SIG-M5 treated with dmso at 0.1 percent for 504 hours (cell line): Measurements from ENCODE around the gene KRTAP5-6.

Experiments used
- DNase-seq: peaks from one replicate; lab custom pipeline; 2025; ENCODE audit not compliant: unreplicated experiment; lab: John Stamatoyannopoulos, UW

Gene KRTAP5-6

DNA sequence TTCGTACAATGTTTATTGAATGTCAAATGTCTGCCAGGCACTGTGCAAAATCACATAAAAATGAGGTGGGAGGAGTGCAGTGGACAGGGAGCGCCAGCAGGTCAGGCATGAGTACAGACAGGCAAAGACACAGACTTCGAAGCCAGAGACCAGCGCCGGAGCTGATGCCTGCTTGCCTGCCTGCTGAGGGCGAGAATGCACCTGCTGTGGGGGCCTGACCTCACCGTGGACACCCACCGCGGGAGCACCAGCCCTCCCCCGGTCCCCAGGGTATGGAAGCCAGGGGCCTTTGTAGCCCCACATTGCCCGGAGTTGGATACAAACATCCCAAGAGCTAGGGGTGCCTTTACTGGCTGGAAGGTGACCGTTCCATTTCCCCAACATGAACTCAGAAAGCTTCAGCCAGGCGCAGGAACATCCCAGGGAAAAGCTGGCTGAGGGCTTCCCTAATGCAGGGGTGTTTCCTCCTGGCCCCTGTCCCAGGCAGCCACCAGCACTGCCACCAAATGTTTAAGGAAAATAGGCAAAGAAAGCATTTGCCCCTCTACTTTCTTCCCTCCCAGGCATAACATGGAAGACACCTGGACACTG is 35.5 kb downstream of the KRTAP5-6 start:
- no peak for DNase-seq

DNA sequence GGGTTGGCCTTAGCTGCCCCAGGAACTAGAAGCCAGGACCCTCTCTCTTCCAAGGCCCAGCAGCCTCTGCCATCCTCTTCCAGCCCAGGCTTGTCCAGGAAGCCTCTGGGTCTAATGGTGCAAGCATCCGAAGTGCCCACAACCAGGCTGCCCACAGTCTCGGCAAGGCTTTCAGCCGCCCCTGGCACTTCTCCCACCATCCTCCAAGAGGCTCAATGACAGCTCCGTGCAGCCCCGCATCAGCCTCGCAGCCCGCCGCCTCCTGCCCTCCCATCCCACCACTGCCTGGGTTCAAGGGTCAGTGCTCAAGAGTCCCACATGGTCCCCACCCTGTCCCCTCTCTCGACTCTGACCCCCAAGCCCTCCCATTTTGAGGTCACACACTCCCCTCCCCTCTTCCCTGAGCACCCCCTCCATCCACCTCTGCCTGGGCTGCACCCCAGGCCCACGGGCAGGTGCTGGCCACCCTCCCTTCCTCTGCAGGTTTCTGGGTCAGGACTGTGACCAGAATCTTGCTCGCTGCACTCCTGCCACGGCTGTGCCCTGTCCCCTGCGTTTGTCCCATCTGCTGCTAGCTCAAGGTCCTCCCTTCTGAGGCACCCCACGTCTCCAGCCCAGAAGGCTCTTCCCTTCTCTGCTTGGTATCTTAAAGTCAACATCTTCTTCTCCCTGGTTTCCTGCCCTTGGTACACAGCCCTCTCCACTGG is 36.2 kb downstream of the KRTAP5-6 start:
- DNase-seq = no peak

DNA sequence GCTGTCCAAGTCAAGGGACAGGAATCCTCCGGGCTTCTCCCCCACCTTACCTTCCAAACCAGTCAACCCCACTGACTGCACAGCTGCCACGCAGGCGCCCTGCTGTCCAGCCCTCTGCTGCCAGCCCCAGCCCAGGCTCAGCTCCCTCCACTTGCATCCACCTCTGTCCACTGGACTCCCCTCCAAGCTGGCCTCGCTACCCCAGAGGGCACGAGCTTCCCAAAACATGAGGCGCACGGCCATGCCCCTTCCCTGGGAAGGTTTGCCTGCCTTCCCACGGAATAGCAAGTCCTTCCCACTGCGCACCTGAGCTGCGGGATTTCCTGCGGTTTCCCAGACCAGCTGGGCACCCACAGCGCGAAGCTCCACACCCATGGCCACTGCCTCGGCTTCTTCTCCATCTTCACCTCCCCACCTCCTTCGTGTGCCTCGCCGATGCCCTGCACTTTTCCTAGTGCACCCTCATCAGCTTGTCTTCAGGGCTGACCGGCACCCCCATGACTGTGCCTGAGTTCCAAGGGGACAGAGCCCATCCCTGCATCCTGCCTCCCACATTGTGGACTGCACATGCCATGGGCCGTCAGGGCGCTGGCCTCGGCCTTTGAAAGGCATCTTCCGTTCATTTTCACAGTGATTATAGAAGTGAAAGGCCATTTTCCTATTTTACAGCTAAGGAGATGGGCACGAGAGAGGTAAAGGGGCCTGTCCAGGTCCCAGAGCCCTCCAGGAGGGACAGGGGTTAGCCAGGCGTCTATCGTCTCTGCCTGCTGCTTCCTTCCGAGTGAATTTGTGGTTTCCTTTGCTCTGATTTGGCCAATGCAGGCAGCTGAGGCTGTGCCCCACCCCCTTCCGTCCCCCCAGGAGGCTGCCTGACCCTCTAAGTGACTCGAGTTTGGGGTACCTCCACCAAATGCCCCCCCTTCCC is 37.0 kb downstream of the KRTAP5-6 start:
- no peak for DNase-seq

DNA sequence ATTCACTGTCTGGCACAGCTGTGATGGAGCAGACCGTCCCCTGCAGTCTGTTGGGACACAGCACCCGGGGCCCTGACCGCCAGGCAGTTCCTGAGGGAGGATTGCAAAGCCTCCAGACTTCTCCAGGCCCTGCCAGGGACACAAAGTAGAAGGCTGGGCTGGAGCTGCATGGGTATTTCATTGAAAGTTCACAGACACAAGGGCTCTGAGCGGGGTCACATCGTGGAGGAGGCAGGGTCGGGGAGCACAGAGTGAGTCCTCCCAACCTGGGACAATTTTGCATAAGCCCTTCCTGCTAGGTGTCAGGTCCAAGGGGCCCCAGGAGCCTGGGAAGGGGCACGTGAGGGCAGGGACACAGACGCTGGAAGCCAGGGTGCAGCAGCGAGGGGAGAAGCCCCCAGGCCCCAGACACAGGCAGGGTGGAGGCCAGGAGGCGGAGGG is 37.7 kb downstream of the KRTAP5-6 start:
- no peak for DNase-seq

DNA sequence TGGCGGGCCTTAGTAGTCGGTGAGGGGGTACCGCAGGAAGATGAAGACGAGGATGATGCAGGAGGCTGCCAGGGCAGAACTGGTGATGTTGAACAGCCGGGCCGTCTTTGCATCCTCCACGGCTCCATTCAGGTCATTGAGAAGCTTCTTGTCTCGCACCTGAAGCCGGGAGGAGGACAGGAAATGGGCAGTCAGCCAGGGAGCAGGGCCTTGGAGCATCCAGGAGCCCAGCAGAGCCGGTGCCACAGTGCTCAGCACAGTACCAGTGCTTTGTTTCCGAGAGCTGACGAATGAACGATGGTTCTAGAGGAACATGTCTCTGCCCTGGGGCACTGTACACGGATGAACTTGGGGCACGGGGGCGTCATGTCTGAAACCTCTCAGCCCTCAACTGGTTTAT is 38.3 kb downstream of the KRTAP5-6 start:
- DNase-seq = no peak

DNA sequence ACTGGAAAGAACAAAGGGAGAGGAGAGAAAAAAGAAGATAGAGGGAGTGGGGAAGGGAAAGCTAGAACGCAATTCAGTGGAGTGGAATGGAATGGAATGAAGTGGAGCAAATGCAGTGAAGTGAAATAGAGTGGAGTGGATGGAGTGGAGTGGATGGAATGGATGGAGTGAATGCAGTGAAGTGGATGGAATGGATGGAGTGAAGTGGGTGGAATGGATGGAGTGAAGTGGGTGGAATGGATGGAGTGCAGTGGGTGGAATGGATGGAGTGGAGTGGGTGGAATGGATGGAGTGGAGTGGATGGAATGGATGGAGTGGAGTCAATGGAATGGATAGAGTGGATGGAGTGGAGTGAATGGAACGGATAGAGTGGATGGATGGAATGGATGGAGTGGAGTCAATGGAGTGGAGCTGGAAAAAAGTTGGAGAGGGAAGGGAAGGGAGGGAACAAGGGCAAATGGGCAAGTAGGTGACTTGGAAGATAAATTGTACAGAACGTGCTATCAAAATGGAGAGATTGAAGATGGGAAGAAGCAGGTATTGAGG is 39.5 kb downstream of the KRTAP5-6 start:
- no peak for DNase-seq

DNA sequence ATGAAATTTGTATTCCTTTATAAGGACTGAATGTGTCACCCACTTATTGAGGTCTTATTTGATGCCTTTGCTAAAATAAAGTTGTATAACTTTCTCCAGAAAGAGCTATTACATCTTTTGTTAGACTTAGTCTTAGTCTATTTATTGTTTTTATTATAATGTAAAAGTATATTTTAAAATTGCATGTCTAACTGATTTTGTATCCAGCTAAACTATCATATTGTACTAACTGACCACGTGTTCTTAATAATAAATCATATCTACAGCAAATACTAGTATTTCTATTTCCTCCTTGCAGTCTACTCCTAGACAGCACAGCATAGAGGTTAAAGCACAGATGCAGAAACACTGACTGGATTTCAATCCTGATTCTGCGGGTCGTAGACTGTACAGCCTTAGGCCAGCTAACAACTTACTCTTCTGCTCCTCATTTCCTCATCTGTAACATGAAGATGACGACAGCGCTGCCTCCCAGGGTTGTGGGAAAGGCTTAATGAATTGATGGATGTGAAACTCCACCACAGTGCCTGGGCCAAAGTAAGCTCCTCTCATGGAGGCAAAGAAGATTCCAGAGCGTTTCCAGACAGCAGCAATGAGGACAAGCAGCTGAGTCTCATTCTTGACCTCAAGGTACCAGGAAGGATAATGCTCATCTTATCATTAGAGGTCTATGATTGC is 40.2 kb downstream of the KRTAP5-6 start:
- no peak for DNase-seq

DNA sequence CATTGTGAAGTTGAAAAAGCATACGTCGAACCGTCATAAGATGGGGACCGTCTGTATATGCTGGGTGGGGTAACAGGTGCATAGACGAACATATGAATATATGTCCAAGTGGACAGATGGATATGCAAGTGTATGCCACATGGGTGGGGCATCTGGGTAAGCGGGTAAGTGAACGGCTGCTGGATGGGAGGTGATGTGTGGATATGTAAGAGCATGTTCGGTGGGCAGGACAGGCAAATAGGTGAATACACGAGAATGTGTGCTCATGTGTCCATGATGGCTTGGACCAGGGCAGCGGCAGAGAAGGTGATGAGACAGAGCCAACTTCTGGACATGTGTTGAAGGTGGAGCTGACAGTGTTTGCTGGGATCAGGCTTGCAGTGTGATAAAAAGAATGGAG is 41.4 kb downstream of the KRTAP5-6 start:
- no peak for DNase-seq

DNA sequence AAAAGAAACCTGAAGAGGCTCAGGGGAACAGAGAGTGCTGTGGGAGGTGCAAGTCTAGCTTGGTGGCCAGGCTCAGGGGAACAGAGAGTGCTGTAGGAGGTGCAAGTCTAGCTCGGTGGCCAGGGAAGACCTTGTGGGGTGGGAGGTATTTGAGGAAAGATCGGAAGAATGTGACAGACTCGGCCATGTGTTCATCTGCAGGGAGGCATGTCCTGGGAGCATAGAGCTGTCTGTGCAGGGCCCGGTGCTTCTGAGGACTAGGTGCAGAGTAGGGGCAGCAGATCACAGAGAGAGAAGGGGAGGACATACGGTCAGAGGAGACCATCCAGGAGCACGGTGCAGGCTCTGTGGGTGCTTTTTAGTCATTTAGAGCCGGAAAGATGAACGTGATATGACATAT is 42.6 kb downstream of the KRTAP5-6 start:
- no peak for DNase-seq

DNA sequence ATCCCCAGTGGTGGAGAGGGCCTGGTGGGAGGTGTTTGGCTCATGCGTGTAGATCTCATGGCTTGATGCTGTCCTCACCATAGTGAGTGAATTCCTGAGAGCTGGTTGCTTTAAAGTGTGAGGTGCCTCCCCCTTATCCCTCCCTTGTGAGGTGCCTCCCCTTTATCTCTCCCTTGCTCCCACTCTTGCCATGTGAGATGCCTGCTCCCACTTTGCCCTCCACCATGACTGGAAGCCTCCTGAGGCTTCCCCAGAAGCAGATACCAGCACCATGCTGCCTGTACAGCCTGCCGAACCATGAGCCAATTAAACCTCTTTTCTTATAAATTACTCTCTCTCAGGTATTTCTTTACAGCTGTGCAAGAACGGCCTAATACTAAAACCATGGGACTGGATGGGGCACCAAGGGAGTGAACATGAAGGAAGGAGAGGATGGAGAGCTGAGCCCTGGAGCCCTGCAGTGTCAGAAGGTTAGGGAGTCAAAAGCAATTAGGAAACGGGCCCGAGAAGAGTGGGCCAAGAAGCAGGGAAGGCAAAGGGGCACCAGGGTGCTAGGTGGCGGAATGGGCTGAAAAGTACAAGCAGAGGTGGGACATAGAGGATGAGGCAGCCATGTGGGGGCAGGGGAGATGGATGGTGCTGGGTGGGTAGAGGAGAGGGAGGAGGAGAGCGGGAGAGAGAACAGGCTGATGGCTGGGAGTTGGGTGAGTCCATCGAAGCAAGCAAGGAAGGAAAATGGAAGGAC is 44.0 kb downstream of the KRTAP5-6 start:
- no peak for DNase-seq

DNA sequence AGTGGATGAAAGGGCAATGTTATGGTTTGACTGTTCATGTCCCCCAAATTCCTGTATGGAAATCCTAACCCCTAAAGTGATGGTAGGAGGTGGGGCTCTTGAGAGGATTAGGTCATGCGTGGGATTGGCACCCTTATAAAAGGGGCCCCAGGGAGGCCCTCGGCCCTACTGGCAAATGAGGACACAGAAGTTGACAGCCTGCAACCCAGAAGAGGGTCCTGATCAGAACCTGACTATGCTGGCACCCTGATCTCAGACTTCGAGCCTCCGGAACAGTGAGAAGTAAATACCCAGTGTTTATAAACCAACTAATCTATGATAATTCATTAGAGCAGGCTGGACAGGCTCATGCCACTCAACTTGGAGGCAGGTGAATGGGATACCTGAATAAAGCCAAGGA is 44.7 kb downstream of the KRTAP5-6 start:
- no peak for DNase-seq

DNA sequence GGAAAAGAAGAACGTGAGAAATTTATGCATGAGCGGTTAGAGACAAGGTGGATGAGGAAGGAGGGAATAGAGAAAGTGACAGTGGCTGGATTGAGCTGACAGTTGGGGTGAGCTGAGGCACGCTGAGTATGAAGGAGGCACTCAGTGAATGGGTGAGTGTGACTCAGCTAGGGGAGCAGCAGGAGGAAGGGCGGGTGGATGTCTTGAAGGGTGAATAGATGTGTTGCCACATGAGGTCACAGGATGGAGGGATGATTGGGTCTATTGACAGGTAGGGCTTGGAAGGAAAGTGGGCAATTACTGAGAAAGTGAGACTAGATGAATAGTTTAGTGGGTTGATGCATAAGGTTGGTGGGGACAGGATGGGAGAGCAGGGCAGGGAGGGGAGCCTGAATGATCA is 45.4 kb downstream of the KRTAP5-6 start:
- no peak for DNase-seq

DNA sequence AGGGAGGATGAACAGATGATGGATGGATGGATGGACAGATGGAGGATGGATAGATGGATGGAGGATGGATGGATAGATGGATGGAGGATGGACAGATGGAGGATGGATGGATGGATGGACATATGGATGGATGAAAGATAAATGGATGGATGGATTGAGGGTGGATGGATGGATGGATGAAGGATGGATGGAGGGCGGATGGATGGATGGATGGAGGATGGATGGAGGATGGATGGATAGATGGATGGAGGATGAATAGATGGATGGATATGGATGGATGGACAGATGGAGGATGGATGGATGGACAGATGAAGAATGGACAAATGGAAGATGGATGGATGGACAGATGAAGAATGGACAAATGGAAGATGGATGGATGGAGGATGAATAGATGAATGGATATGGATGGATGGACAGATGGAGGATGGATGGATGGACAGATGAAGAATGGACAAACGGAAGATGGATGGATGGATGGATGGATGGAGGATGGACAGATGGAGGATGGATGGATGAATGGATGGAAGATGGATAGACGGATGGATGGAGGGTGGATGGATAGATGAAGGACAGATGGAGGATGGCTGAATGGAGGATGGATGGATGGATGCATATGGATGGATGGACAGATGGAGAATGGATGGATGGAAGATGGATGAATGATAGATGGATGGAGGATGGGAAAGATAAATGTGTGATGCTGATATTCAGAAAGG is 46.0 kb downstream of the KRTAP5-6 start:
- no peak for DNase-seq

DNA sequence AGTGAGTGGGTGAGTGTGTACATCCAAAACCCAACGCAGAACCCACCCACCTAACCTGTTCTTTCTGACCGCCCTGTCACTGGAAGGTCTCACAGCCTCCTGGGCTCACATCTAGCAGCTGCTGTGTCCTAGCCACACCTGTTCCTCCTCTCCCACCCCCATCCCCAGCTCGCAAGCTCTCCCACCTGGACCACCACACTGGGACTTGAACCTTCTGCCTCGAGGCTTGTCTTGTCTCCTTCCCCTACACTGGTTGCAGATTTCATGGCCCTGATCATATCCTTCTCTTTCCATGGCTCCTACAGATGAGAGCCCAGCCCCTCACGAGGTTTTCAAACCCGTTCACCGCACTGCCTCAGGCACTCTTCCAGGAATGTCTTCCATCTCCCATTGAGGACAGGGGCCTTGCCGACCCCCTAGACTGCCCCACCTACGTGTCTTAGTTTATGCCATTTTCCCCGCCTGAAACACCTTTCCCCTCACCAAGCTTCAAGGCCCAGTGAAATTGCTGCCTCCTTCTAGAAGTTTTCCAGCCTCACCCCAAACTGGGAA is 46.7 kb downstream of the KRTAP5-6 start:
- DNase-seq = no peak

DNA sequence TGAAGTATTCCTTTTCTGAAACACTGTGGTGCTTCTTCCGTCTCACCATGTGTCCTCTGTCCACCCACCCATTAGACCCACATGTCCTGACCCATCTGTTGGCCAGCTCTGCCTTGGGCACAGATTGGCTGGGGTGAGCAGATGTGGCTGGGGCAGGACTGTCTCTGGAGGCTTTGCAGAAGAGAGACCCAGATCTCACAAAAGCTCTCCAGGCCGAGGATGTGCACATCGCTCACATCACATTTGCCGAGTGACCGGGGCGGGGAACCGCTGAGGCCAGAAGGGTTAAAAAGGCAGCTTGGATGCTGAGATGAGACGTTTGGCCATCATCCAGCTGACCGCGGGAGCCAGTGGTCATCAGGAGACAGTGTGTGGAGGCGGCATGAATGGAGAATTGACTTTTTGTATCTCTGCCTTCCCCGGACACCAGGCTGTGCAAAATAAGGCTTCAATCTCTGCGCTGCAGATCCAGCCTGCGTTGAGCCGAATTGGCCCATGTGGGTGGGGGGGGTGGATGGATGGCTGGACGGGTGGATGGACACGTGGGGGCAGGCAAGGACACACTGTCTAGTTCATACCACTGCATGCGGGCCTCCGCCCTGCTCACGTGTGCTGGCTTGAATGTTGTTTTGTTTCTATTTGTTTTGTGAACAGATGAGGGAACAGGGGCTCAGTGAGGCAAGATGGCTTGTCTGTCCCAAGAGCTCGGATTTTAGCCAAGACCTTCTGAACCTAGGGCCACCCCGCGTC is 47.3 kb downstream of the KRTAP5-6 start:
- no peak for DNase-seq

DNA sequence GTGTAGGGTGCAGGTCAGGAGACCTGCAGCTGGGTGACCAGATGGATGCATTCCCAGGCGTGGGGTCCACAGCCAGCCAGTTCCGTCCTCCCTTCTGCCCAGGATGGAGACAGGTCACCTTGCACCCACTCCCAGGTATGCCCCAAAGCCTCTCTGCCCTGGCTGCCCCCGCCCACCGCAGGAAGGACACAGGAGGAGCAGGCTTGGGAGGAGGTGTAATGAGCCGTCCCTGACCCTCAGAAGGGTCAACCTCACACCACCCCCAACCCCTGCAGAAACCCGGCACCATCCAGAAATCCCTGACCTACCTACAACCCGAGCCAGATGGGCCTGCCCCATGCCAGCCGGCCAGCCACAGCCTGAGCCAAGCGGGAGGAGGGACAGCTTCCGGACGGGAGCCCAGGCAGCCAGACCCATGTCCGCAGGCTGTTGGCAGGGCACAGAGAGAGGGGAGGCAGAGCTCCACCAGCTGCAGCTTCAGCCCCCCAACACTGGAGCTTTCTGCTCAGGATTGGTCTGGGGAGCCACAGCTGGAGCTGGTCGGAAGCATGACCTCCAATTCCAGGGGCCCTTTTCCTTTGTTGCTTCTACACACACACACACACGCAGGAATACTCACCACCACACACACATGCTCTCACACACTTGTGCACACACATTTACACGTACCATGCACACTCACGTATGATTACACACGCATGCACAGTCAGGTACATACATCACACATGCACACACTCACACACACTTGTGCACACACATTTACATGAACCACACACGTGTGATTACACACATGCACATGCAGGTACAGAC is 48.1 kb downstream of the KRTAP5-6 start:
- DNase-seq = no peak

DNA sequence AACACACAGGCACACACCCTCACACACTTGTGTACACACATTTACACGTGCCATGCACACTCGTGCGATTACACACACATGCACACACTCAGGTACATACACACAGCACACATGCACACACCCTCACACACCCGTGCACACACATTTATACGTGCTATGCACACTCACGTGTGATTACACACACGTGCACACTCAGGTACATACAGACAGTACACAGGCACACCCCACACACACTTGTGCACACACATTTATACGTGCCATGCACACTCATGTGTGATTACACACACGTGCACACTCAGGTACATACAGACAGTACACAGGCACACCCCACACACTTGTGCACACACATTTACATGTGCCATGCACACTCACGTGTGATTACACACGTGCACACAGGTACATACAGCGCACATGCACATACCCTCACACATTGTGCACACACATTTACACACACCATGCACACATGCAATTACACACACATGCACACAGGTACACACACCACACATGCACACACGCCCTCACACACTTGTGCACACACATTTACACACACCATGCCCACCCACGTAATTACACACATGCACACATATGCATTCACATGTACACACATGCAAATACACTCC is 48.8 kb downstream of the KRTAP5-6 start:
- no peak for DNase-seq
